AG04449 (cell line): ENCODE data around the gene PTPN3.

Experiments used
- CTCF ChIA-PET: fragments of 350-600 bp; formaldehyde crosslinking; extraction: SDS; loops from one replicate; lab custom pipeline; 2021; ENCODE audit warnings: antibody characterized with exemption; lab: Yijun Ruan, JAX
- POLR2A ChIA-PET: fragments of 400-600, 350-600 bp; formaldehyde crosslinking; extraction: SDS; loops from one replicate; lab custom pipeline; 2020; ENCODE audit warnings: antibody characterized with exemption, inconsistent platforms; lab: Yijun Ruan, JAX
- DNase-seq: peaks from one replicate; pipeline ENCODE4 v3.0.0-alpha.2; 2010; ENCODE audit warnings: low read depth, low spot score
- H3K4me3 ChIP-seq: 2 replicates; pipeline ENCODE4 v1.5.1; 2011; ENCODE audit warnings: low read depth, mild to moderate bottlenecking, control low read depth, low read length
- TF ChIP-seq, protein P1 (sequence below): IDR thresholded peaks from one replicate; pipeline ENCODE4 v1.5.1; 2011; ENCODE audit warnings: mild to moderate bottlenecking, moderate library complexity, low read length, control low read depth, inconsistent platforms; ENCODE audit not compliant: insufficient read depth; ENCODE audit errors: missing control alignments

PTPN3 gene

DNA sequence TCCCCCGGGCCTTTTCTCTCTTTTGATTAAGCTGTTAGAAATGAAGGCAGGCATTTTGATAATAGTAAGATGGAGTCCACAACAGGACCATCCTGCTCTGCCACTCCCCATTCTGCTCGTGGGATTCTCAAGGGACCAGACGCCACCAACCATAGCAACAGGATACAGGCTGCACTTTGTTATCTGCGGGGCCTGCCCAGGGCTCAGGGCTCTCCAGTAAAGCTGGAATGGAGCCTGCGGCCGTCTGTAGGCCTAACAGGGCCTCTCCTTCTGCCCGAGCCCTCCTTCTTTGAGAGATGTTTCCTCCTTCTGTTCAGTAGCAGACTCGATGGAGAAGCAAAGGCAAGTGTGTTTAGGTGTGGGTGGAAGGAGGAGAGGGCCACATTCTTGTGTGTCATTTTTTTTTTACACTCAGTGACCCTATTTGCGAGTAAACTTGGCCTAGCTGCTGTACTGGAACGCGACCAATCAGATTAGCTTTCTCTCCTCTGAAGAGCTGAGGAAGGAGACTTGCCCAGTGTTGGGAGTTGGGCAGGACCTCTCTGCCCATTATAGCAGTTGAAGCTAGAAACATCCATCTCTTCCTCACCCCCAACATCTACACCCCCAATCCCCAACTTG is 168.4 kb downstream of the PTPN3 start:
- ChIA-PET POLR2A (no interaction called here), CTCF (interaction anchor here (3.7 kb wide), 1 partner anchor 8 kb away, joined by 15 read pairs; the partner anchor contains the start of gene EPB41L4B)
- no peak overlapping the region for H3K4me3 ChIP-seq
- no peak for DNase-seq
- TF ChIP-seq, protein P1, sequence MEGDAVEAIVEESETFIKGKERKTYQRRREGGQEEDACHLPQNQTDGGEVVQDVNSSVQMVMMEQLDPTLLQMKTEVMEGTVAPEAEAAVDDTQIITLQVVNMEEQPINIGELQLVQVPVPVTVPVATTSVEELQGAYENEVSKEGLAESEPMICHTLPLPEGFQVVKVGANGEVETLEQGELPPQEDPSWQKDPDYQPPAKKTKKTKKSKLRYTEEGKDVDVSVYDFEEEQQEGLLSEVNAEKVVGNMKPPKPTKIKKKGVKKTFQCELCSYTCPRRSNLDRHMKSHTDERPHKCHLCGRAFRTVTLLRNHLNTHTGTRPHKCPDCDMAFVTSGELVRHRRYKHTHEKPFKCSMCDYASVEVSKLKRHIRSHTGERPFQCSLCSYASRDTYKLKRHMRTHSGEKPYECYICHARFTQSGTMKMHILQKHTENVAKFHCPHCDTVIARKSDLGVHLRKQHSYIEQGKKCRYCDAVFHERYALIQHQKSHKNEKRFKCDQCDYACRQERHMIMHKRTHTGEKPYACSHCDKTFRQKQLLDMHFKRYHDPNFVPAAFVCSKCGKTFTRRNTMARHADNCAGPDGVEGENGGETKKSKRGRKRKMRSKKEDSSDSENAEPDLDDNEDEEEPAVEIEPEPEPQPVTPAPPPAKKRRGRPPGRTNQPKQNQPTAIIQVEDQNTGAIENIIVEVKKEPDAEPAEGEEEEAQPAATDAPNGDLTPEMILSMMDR, result no peak

DNA sequence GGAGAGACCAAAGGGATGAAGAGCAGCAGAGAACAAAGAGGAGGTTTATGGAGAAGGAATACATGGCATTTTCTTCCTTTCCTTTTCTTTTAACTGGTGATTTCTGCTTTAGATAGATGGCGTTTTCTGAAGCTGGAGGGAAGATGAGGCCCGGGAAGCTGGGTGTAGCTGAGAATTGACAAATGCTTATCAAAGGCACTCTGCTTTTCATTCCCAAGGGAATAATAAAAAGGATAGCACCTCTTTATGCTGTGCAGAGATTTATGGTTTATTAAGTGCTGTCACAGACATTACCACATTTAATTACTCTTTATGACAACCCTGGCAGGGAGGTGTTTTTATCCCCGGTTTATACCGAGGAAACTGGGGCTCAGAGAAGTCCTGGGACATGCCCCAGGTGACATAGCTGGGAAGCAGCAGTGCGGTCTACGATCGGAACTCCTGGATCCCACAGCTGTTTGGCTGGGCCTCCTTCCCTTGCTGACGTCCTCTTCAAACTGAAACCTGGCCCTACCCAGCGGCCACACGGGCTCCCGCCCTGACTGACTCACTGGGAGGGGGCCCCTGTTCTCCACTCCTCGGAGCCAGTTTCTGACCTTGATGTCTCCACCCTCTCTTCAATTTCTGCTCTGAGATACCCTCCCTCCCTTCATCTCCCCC is 169.0 kb downstream of the PTPN3 start:
- no peak overlapping the region; the same call in 1 of the 2 replicates for H3K4me3 ChIP-seq
- ChIA-PET POLR2A (no interaction called here), CTCF (interaction anchor here (3.7 kb wide), 1 partner anchor 7 kb away, joined by 15 read pairs; the partner anchor contains the start of gene EPB41L4B)
- TF ChIP-seq, protein P1, result no peak
- no peak for DNase-seq
